ENCODE data around the gene ATP8A2.

DNA sequence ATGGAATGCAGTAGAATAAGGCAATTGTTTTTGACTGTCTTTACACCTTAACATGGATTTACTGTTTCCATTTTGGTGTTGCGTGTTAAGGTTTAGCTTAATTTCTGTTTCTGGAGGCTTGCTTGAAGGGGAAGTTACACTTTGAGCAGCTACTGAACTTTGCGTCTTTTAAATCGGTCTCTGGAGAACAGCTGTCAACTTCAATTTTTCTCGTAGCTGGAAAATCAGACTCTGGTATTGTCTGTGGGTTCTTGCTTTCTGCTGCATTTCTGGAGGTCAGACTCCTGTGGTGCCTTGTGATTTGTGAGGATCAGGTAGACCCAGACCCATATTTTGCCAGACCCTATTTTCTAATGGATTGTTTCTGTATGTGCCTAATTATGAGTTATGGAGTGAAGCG is 146.7 kb downstream of the ATP8A2 start:
- no peak for TF ChIP-seq SPI1 (IDR thresholded peaks at IDR 0.05; ENCODE audit: borderline replicate concordance, low read depth, low read length)
- no peak for TF ChIP-seq JUNB (CRISPR knock-in tag; conservative IDR thresholded peaks at IDR 0.05)

Data from K562 (cell line).